ENCODE measurements around the gene KCNF1.

Gene KCNF1

GRCh38 chr2:10880586-10881321, 31.0 kb upstream of the KCNF1 start:
- DNase-seq = no peak

- no peak for DNase-seq
These were observed 29.2 kb upstream of the KCNF1 start for GRCh38 chr2:10882568-10882967.

- no peak for DNase-seq
These were observed 28.7 kb upstream of the KCNF1 start for GRCh38 chr2:10883066-10883465.

GRCh38 chr2:10883801-10884478, 27.8 kb upstream of the KCNF1 start:
- no peak for DNase-seq

- no peak for DNase-seq
These were observed 27.2 kb upstream of the KCNF1 start for GRCh38 chr2:10884574-10884975.

- DNase-seq = no peak
These were observed 26.5 kb upstream of the KCNF1 start for GRCh38 chr2:10885094-10885860.

GRCh38 chr2:10887476-10887875, 24.3 kb upstream of the KCNF1 start:
- no peak for DNase-seq

GRCh38 chr2:10889651-10890215, 22.0 kb upstream of the KCNF1 start:
- no peak for DNase-seq

- DNase-seq = no peak
These were observed 20.9 kb upstream of the KCNF1 start for GRCh38 chr2:10890706-10891270.

GRCh38 chr2:10891390-10891789, 20.3 kb upstream of the KCNF1 start:
- DNase-seq = no peak

- no peak for DNase-seq
These were observed 19.9 kb upstream of the KCNF1 start for GRCh38 chr2:10891848-10892247.

- no peak for DNase-seq
These were observed 19.4 kb upstream of the KCNF1 start for GRCh38 chr2:10892316-10892715.

GRCh38 chr2:10892796-10893350, 18.9 kb upstream of the KCNF1 start:
- no peak for DNase-seq

GRCh38 chr2:10894264-10894935, 17.3 kb upstream of the KCNF1 start:
- no peak for DNase-seq

GRCh38 chr2:10895231-10895630, 16.5 kb upstream of the KCNF1 start:
- DNase-seq = no peak

- DNase-seq = no peak
These were observed 13.8 kb upstream of the KCNF1 start for GRCh38 chr2:10897956-10898355.

GRCh38 chr2:10900216-10901109, 11.3 kb upstream of the KCNF1 start:
- DNase-seq = no peak

- no peak for DNase-seq
These were observed 10.4 kb upstream of the KCNF1 start for GRCh38 chr2:10901160-10901939.

- no peak for DNase-seq
These were observed 7.9 kb upstream of the KCNF1 start for GRCh38 chr2:10903861-10904210.

- no peak for DNase-seq
These were observed 7.3 kb upstream of the KCNF1 start for GRCh38 chr2:10904455-10904854.

Measured in activated naive CD4-positive, alpha-beta T cell treated with anti-CD3 and anti-CD28 coated beads, Interleukin-2, amount 50 U/mL, for 16 hours (primary cell).